Mesothelial cell of epicardium (in vitro differentiated cells): Measurements from ENCODE around the gene CFAP68. TPM values are rescaled to one million over a fixed set of nuclear protein-coding genes. Genes with fewer than 3 reads are reported as not detected.

Experiments
- DNase-seq, 2 experiments: peaks; one replicate each; pipeline ENCODE4 v3.0.0; 2021; ENCODE audit warnings: low spot score in 2 of 2; ENCODE audit not compliant: unreplicated experiment in 2 of 2
- H3K27ac Mint-ChIP-seq: 2 replicates; pipeline ENCODE4 v1.8.0; 2021; ENCODE audit warnings: mixed read lengths
- H3K27me3 Mint-ChIP-seq: 2 replicates; pipeline ENCODE4 v1.8.0; 2021; ENCODE audit warnings: low read depth, mixed read lengths
- H3K36me3 Mint-ChIP-seq: 2 replicates; pipeline ENCODE4 v1.8.0; 2021; ENCODE audit warnings: mixed read lengths
- H3K4me1 Mint-ChIP-seq: 2 replicates; pipeline ENCODE4 v1.8.0; 2021; ENCODE audit warnings: mixed read lengths
- H3K4me3 Mint-ChIP-seq: 2 replicates; pipeline ENCODE4 v1.8.0; 2021; ENCODE audit warnings: mild to moderate bottlenecking, moderate library complexity, mixed read lengths
- H3K9me3 Mint-ChIP-seq: 2 replicates; pipeline ENCODE4 v1.8.0; 2021; ENCODE audit warnings: mixed read lengths
- total RNA-seq: library from RNA; stranded (reverse); gene quantifications from 3 replicates; pipeline ENCODE4 v1.2.1, GENCODE V29; 2021
- TF ChIP-seq, protein P1 (sequence below): fragments of 200-600 bp; sonication (generic); IDR thresholded peaks from one replicate; pipeline ENCODE4 v1.5.0; 2021; ENCODE audit warnings: antibody characterized with exemption; ENCODE audit not compliant: unreplicated experiment

The CFAP68 gene, protein sequence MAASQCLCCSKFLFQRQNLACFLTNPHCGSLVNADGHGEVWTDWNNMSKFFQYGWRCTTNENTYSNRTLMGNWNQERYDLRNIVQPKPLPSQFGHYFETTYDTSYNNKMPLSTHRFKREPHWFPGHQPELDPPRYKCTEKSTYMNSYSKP
- 31.2 to 35.9 TPM (median 34.0 TPM) in 3 replicates for total RNA-seq

DNA sequence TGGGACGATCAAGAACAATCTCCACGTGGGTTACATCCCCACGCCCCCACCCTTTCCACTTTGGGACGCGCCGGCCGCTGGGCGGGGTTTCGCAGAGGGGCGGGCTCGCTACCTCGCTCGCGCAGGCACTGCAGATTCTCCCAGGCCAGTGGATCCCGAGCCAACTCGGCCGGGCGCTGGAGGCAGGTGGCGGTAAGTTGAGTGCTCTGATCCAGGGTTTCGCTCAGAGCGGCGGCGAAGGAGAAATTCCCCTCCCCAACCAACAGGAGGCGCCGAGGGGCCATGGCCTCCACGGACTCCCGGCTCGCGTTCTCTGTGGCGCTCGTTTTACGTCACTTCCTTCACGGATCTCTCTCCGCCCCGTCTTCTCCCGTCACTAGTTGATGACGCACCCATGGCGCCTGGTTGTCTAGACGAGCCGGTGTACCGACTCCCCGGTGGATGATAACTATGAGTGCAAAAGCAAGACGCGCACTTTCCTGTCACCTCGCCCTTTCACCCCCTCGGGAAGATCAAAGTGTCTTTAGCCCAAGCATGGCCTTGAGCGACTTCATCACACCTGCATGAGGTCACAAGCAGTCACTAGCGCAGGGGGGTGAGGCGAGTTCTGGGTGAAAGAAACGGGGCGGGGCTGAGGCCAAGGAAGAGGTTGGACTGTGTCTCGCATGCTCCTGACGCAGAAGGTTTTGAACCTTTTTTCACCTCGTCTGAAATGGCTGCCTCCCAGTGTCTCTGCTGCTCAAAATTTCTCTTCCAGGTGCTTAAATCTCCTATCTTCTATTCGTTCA is at the start of gene CFAP68, which contains the start of gene FDXACB1:
Gene CFAP68 (plus strand): TSS at position 693 of the 788 bp plus-strand sequence. CDS start 20 bp downstream, at position 713.
Gene FDXACB1 (minus strand): TSS at position 317 of the 788 bp plus-strand sequence. CDS start 33 bp downstream, at position 284.
- Mint-ChIP-seq H3K4me1 (peaks cover 12% of the 10 kb centered on the region), H3K27ac (peak within 1 kb of the TSS; percentile 100), H3K27me3 (no peaks in the 10 kb centered on the region), H3K36me3 (peaks cover 8% of the 10 kb centered on the region), H3K4me3 (peak within 1 kb of the TSS; percentile 90), H3K9me3 (no peaks in the 10 kb centered on the region)
- peak; percentile 94 to 97 for DNase-seq
- TF ChIP-seq, protein P1, sequence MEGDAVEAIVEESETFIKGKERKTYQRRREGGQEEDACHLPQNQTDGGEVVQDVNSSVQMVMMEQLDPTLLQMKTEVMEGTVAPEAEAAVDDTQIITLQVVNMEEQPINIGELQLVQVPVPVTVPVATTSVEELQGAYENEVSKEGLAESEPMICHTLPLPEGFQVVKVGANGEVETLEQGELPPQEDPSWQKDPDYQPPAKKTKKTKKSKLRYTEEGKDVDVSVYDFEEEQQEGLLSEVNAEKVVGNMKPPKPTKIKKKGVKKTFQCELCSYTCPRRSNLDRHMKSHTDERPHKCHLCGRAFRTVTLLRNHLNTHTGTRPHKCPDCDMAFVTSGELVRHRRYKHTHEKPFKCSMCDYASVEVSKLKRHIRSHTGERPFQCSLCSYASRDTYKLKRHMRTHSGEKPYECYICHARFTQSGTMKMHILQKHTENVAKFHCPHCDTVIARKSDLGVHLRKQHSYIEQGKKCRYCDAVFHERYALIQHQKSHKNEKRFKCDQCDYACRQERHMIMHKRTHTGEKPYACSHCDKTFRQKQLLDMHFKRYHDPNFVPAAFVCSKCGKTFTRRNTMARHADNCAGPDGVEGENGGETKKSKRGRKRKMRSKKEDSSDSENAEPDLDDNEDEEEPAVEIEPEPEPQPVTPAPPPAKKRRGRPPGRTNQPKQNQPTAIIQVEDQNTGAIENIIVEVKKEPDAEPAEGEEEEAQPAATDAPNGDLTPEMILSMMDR: peak; percentile 96

DNA sequence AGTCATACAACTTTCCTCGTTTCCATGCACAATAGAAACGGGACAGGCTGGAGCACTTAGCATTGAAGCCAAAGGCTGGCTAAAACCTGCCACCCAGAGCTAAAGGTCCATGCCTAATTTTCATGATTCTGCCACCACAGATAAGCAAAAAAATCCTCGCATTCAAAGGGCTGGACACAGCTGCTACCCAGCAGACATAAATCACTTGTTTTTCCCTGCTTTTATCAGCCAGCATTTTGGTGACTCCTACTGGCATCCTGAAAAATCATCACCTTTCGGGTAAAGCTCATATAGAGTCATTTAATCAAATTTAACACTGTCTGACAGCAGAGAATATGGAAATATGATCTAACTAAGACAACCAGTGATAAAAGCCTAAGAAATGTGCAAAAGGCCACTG is 45.8 kb upstream of the CFAP68 start:
- TF ChIP-seq, protein P1: no peak
- H3K9me3 Mint-ChIP-seq: no peaks in the 10 kb centered on the region
- H3K4me3 Mint-ChIP-seq: no peak overlapping the region
- no peaks in the 10 kb centered on the region for H3K4me1 Mint-ChIP-seq
- DNase-seq: no peak
- no peaks in the 10 kb centered on the region for H3K27me3 Mint-ChIP-seq
- H3K36me3 Mint-ChIP-seq: peaks cover 15% of the 10 kb centered on the region
- H3K27ac Mint-ChIP-seq: no peak overlapping the region

DNA sequence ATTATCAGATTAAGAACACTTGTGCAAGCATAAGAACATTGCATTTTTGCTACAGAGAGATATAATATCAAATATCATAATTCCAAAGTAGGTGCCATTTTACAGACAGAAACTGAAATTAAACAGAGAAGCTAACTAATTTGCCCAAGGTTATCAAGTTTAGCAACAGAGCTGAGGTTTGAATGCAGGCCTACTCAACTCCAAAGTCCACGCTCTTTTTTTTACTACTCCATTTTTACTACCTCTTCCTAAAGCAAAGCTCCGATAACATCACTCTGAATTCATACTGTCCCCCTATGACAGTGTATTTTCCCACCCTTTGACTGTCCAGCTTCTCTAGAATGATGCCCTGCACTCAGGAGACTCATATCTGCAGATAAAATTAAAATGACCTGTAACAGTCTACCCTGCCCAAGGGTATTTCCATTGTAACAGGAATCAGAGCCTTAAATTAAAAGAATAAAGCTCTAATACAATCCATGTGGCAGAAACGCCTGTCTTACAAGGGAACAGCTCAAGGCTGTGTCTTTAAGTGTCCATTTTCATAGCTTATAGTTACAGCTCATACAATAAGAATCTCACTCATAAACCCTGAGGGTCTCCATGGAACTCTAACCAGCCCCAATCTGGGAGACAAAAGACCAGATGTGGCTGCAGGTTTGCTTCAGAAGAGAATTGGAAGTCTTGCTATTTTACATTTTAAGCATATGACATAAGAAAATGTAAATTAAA is 44.7 kb upstream of the CFAP68 start:
- H3K4me3 Mint-ChIP-seq: no peak overlapping the region
- TF ChIP-seq, protein P1: no peak
- no peak overlapping the region for H3K27ac Mint-ChIP-seq
- no peaks in the 10 kb centered on the region for H3K9me3 Mint-ChIP-seq
- no peak for DNase-seq
- H3K36me3 Mint-ChIP-seq: peaks cover 17% of the 10 kb centered on the region
- H3K27me3 Mint-ChIP-seq: no peaks in the 10 kb centered on the region
- H3K4me1 Mint-ChIP-seq: no peaks in the 10 kb centered on the region

DNA sequence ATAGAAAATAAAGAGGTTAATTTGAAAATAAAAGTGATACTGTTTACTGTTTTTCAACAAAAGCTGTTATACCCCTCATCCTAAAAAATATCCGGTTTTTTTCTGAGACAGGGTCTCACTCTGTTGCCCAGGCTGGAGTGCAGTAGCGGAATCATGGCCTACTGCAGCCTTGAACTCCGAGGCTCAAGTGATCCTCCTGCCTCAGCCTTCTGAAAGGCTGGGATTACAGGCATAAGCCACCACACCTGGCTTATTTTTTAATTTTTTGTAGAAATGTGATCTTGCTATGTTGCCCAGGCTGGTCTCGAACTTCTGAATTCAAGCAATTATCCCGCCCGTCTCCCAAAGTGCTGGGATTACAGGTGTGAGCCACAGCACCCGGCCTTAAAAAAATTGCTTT is 43.7 kb upstream of the CFAP68 start:
- no peaks in the 10 kb centered on the region for H3K4me1 Mint-ChIP-seq
- H3K27ac Mint-ChIP-seq: no peak overlapping the region

DNA sequence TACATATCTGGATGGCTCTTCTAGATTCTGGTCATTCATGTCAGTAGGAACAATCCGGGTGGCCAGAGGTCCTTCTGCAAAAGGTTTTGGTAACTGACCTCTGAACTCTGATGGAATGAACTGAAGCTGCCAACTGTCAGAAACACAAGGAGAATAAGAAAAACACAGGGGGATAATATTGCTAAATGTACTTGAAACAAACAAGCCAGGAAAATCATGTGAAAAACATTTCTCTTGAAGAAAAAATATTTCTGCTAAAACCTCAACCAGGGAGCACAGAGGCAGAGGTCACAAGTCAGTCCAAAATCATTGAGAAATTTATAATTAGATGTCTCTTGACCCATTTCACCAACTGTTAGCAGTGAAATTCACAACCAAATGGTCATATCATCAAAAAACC is 43.2 kb upstream of the CFAP68 start:
- Mint-ChIP-seq H3K9me3 (no peaks in the 10 kb centered on the region), H3K4me3 (no peak overlapping the region), H3K27me3 (no peaks in the 10 kb centered on the region), H3K36me3 (peaks cover 15% of the 10 kb centered on the region), H3K27ac (no peak overlapping the region), H3K4me1 (peaks cover 2% of the 10 kb centered on the region)
- TF ChIP-seq, protein P1: no peak
- no peak for DNase-seq

More for the DNA sequence above, 43.7 kb upstream of the CFAP68 start:
- Mint-ChIP-seq H3K9me3 (no peaks in the 10 kb centered on the region), H3K27me3 (no peaks in the 10 kb centered on the region), H3K36me3 (peaks cover 15% of the 10 kb centered on the region), H3K4me3 (no peak overlapping the region)
- TF ChIP-seq, protein P1: no peak
- no peak for DNase-seq
